ENCODE data around the gene RIN1.

The RIN1 gene

DNA sequence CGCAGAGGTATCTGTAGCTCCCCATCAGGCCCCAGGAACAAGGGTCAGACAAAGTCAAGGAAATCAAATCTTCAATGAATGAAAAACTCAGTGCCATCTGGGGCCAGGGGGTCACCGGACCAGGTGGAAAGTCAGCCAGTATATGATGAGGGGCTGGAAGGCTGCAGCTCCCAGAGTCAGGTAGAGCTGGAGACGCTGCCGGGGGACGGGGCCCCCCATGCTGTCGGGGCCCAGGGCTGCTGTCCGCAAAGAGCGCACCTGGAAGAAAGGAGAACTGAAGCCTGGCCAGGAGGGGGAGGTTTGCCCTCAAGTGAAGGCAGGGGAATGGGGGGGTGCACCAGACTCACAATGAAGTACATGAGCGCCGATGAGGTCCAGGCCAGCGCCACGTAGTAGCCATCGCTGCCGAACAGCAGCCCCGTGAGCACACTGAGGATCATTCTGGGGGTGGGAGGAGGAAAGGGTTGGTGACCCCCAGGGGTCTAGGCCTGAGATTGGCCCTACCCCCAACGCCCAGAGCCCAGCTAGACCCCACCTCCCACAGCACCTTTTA, 51.6 kb downstream of the RIN1 start:
- DNase-seq (ENCODE audit: low read depth), result no peak
- no peak overlapping the region for H3K4me3 ChIP-seq (ENCODE audit: low read depth, low read length)
- TF ChIP-seq POLR2A (IDR thresholded peaks at IDR 0.05; ENCODE audit: extremely low read depth, insufficient read length), result no peak
- TF ChIP-seq MYC (IDR thresholded peaks at IDR 0.05; ENCODE audit: low read depth, low read length), result no peak
- TF ChIP-seq, protein P1, sequence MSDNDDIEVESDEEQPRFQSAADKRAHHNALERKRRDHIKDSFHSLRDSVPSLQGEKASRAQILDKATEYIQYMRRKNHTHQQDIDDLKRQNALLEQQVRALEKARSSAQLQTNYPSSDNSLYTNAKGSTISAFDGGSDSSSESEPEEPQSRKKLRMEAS (IDR thresholded peaks at IDR 0.05; ENCODE audit: low read depth, low read length), result no peak
- TF ChIP-seq, protein P2, sequence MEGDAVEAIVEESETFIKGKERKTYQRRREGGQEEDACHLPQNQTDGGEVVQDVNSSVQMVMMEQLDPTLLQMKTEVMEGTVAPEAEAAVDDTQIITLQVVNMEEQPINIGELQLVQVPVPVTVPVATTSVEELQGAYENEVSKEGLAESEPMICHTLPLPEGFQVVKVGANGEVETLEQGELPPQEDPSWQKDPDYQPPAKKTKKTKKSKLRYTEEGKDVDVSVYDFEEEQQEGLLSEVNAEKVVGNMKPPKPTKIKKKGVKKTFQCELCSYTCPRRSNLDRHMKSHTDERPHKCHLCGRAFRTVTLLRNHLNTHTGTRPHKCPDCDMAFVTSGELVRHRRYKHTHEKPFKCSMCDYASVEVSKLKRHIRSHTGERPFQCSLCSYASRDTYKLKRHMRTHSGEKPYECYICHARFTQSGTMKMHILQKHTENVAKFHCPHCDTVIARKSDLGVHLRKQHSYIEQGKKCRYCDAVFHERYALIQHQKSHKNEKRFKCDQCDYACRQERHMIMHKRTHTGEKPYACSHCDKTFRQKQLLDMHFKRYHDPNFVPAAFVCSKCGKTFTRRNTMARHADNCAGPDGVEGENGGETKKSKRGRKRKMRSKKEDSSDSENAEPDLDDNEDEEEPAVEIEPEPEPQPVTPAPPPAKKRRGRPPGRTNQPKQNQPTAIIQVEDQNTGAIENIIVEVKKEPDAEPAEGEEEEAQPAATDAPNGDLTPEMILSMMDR (IDR thresholded peaks at IDR 0.05; ENCODE audit: low read depth, low read length), result no peak

- TF ChIP-seq POLR2A (IDR thresholded peaks at IDR 0.05; ENCODE audit: extremely low read depth, insufficient read length), result no peak
- TF ChIP-seq, protein P2 (IDR thresholded peaks at IDR 0.05; ENCODE audit: low read depth, low read length), result peak; percentile 1
- no peak overlapping the region for H3K4me3 ChIP-seq (ENCODE audit: low read depth, low read length)
- DNase-seq (ENCODE audit: low read depth), result no peak
Measured at GRCh38 chr11:66283461-66284105, 52.7 kb downstream of the RIN1 start.

DNA sequence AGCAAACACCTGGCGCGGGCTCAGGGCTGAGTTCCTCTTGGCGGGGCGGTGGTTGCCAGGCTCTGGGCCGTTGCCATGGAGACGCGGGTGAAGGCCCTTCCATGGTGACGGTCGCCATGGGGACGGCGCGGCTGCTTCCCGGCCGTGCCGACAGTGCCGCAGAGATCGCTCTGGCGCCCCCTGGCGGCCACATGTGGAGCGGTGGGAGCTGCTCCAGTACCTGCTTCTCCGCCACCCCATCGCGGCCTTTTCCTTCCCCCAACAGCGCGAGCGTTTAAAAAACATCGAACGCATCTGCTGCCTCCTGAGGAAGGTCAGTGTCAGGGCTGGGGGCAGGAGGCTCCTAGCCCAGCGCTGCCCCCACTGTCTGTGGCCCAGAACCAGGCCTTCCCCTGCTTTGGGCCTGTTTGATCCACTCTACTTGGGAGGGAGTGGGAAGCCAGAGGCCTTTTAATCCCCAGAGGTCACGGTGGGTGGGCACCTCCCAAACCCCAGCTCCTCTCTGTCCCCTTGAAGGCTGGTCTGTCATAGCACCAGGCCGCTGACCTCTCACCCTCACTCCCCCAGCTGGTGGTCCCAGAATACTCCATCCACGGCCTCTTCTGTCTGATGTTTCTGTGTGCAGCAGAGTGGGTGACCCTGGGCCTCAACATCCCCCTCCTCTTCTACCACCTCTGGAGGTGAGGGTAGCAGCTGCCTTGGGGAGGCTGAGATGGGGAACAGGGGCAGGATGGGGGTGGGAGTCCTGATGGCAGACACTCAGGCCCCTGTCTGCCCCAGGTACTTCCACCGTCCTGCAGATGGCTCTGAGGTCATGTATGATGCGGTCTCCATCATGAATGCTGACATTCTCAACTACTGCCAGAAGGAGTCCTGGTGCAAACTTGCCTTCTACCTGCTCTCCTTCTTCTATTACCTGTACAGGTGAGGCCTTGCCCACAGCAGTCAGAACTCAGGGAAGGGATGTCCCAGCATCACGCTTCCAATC, 53.5 kb downstream of the RIN1 start:
- H3K4me3 ChIP-seq (ENCODE audit: low read depth, low read length), result no peak overlapping the region
- TF ChIP-seq POLR2A (IDR thresholded peaks at IDR 0.05; ENCODE audit: extremely low read depth, insufficient read length) (peak; percentile 27), MYC (IDR thresholded peaks at IDR 0.05; ENCODE audit: low read depth, low read length) (peak; percentile 79)
- TF ChIP-seq, protein P2 (IDR thresholded peaks at IDR 0.05; ENCODE audit: low read depth, low read length), result peak; percentile 94
- TF ChIP-seq, protein P1 (IDR thresholded peaks at IDR 0.05; ENCODE audit: low read depth, low read length), result peak; percentile 89
- DNase-seq (ENCODE audit: low read depth), result peak; percentile 96

All from NB4 (cell line).